GM08714 (cell line): ENCODE data around the gene LMAN1.
A peak's percentile ranks its signal among the peaks of the same experiment; 100 is the strongest.

ENCODE experiments used
- H3K4me3 ChIP-seq: fragments of 200-500 bp; sonication (Bioruptor generic); 2 replicates; pipeline ENCODE4 v1.5.1; 2014; ENCODE audit warnings: mild to moderate bottlenecking, low read length, inconsistent platforms
- ZNF274 ChIP-seq: IDR thresholded peaks from 2 replicates; pipeline ENCODE4 v1.6.1; 2012; ENCODE audit warnings: mild to moderate bottlenecking, low read depth, low read length

LMAN1 gene, protein sequence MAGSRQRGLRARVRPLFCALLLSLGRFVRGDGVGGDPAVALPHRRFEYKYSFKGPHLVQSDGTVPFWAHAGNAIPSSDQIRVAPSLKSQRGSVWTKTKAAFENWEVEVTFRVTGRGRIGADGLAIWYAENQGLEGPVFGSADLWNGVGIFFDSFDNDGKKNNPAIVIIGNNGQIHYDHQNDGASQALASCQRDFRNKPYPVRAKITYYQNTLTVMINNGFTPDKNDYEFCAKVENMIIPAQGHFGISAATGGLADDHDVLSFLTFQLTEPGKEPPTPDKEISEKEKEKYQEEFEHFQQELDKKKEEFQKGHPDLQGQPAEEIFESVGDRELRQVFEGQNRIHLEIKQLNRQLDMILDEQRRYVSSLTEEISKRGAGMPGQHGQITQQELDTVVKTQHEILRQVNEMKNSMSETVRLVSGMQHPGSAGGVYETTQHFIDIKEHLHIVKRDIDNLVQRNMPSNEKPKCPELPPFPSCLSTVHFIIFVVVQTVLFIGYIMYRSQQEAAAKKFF

DNA sequence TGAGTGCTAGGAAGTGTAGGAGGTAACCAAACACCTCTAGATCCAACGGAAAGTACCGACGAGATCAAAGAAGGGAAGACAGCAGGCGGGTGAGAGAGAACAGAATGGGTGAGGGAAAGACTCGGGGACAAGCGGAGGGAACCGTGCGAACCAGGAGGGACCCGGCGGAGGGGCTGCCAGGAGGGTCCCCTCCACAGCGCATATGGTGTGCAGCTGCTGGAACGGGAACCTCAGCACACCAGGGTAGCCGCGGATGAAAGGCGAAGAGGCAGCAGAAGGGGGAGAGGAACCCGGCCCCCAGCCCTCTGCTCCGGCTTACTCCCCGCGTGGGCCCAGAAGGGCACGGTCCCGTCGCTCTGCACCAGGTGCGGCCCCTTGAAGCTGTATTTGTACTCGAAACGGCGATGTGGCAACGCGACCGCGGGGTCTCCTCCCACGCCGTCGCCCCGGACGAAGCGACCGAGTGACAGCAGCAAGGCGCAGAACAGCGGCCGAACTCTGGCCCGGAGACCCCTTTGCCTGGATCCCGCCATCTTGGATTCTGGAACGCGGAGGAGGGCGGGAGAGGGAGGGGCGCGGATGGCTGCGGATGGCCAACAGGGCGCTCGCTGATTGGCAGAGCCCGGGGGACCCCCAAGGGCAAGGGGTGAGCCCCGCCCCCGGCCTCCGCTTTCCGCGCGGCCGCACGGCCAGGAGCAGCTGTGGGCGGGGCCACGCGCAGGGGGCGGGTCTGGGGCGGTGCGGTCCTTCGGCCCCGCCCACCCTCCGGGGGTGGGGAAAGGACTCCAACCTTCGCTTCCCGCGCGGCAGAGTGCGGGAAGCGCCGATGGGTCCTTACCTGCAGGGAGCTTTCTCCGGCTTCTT, at the start of gene LMAN1:
LMAN1 (minus strand) TSS at position 554 of the 864 bp plus-strand sequence; CDS start at position 533, 21 bp downstream.
- TF ChIP-seq ZNF274: no peak
- H3K4me3 ChIP-seq: peak within 1 kb of the TSS; percentile 96

DNA sequence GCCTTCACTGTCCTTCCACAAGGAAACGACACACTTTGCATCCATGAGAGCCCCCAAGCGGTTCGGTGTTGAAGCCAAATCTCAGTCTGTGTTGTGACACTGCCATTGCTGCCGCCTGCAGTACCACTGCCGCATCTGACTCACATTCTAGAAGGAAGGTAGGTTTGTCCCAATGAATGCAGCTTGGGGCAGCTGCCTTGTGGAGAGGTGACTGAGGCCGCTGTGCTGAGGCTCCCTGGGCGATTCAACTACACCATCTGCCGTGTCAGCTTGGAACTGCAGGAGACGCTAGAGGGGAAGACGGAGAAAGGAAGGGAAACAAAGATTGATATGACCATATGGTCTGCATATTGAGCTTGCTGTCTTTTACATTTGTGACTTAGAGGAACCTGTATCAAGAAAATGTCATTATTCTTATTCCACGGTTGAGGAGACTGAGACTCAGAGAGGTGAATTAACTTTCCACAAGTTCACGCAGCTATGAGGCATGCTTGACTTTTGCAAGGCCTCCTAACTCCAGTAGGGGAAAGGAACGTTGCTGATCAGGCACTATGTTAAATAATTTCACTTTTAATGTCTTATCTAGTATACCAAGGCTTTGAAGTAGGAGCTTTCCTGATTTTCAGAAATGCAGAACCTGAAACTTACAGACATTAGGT, 43.5 kb upstream of the LMAN1 start:
- H3K4me3 ChIP-seq: no peak overlapping the region
- no peak for TF ChIP-seq ZNF274

DNA sequence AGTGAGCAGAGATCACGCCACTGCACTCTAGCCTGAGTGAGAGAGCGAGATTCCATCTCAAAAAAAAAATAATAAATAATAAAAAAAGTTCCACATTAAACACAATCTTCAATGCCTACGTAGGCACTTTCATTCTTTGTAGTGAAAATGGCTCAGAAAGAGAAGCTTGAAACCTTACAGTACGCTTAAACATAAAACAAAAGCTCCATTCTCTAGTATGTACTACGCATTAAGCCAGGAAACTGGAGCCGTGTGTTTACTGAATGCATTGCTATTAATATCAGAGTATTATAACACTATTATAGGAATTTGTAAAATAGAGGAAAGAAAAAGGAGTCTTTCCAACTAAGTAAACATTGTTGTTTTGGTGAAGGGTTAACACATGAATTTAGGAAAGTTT, 41.3 kb upstream of the LMAN1 start:
- TF ChIP-seq ZNF274: no peak
- no peak overlapping the region for H3K4me3 ChIP-seq

DNA sequence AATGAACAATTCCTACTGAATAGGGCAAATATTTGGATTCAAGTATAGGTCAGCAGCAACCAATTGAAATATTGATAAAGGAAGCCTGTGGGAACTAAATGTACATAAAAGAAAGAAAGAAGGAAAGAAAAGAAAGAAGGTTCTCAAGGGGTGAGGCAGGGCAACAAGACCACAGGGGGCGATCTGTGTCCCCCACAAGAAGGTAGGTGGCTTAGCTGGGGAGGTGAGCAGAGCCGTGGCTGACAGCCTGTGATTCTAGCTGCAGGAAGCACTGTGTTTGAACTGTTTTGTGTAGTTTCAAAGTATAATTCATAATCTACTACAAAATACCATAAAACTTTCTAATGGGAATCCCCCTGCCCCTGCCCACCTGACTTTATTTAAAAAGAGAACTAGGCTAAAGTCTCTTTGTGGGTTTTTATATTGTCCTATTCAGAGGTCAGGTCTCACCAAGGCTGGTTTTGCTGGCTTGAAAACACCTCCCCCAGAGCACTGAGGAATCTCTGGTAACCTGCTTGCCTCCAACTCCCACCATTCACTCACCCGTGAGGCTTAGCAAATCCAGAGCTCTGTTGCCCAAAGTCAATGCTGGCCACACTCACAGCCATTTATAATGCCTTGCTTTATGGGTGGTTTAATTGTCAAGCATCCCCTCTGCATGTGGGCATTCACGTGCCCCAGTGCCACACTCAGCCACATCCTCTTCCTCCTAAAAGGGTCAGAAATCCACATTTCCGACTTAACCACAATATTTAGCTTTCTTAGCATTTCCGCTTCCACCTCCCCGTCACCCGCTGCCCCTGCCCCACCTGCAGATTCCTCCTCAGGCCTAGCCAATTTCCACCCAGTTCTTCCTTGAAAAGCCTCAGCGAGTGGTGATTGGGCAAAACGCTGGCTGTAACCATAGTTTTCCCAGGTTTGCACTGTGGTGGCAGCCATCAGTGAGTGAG, 36.4 kb upstream of the LMAN1 start:
- TF ChIP-seq ZNF274: no peak
- H3K4me3 ChIP-seq: no peak overlapping the region

DNA sequence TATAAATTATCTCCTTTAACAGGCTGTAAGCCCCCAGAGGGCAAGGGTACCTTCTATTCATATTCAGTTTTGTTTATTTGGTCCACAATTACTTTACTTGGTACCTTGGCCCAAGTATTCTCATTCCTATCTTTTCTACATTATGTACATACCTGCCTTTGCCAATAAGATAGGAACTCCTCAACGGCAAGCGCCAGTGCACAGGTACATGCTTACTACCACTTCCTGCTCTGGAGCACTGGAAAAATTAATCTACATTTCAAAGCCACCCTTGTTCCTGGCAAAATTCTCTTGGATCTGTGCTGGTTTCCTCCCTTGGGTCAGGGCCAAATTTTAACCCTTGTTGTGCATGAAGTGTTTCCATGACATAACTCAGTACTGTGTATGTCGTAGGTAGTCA, 34.3 kb upstream of the LMAN1 start:
- TF ChIP-seq ZNF274: no peak
- H3K4me3 ChIP-seq: no peak overlapping the region

DNA sequence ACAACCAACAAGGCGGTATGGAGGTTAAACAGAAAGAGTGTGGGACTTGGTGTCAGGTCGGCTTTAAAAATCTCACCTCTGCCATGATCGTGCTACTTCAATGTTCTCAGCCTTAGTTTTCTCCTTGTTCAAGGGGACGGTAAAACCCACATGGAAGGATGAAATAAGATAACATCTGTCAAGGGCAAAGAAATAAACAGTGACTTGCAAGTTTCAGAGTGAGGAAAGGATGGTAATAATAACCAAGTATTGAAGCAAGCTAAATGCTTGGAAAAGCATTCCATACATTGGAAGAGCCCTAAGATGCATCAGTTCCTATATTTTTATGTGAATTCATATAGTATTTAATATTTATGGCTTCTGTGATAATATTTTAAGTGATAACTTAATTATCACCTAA, 29.8 kb upstream of the LMAN1 start:
- no peak overlapping the region for H3K4me3 ChIP-seq
- TF ChIP-seq ZNF274: no peak

DNA sequence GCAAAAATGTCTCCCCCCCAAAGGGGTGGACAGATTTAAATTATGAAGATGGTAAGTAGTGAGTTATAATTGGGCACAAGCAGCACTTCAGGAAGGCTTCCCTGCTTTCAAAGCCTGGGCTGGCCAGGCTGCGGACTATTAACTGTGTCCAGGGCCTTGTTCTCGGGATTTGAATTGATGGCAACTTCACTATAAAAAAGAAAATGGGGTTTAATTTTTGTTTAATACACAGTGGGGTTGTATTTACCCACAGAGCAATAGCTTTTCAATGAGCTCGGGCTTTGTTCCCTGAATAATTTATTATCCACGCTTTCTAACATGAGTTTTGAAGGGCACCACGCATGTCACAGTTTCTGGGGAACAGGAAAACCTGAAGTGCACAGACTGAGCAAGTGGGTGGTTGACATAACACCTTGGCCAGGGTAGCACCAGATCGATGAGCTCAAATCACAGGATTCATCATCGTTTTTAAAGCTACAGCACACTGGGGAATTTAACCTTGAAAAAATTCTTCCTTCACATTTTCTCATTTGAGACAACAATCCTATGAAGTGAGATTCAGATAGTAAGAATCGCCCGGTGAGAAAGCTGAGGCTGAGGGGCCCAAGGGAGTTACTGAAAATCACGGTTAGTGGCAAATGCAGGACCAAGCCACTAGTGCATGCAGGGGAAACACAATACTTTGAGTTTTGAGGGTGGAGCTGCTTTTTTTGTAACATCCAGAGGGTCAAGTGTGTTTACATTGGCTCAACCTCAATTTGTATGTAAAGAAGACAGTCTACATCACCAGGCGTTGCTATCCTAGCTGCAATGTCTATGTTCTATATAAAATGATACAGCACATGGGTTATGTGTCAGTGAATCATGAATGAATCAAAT, 28.9 kb upstream of the LMAN1 start:
- TF ChIP-seq ZNF274: no peak
- no peak overlapping the region for H3K4me3 ChIP-seq

DNA sequence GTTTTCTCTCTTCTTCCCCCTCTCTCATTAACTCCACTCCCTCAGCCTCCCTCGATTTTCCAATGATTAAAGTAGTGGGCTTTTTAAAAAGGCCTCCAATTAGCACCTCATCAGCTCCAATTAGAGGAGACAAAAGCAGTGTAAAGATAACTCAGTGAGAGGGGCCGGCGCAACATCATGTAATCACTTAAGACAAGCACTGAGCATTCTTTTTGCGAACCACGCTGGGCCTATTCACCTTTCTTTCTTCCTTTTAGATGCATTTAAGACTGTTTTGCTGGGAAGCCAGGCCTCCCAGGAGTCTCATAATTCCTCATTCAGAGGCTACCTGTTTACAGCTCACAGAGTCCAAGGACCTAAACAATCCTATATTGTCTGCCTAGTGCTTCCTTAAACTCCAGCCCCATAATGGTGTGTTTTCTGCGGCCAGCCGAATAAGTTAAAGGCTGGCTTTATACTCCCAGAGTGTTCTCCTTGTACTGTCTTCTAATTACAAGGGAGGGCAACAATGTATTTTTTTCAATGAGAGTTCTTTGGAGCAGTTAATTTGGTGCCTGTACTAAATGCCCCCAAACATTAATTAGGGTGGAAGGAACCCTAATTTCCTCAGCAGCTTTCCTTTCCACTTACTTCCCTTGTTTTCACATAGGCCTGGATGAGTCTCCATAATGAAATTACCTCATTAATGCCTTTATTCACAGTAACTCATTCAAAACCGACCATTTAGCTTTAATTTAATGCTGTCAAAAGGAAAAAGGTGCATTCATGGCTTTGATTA, 28.0 kb upstream of the LMAN1 start:
- H3K4me3 ChIP-seq: no peak overlapping the region
- TF ChIP-seq ZNF274: no peak

DNA sequence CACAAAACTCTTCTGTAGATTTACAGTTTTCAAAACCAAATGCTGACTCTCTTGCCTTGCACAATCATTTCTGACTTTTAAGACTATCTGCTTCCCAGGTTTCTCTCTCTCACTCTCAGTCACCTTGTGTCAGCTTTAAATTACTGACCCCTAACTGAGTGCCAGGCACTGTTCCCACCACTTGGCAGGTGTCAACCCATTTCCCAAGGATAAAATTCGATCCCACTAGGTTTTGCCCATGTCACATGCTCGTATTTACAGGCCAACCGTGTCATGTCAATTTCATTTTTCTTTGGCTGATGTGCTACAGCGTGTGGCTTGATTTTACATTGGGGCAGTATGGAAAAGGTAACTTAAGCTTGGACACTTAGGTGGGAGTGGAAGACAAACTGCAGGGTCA, 26.1 kb upstream of the LMAN1 start:
- no peak for TF ChIP-seq ZNF274
- H3K4me3 ChIP-seq: no peak overlapping the region

DNA sequence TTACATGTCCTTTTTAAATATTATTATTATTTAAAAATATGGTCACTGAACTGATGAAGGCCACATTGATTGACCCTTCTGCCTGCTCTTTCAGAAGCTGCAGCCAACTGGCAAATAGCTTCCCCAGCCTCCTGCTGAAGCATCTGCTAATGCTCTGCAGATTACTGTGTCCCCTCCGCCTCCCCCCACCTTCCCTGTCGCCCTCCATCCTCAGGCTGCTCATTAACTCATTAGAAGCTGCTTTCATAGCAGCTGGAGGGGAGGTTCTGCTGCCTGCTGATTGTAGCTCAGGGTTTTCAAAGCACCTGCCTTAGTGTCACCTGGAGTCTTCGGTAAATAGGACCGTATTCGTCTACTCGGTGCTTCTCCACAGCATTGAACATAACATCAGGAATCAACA, 24.8 kb upstream of the LMAN1 start:
- no peak overlapping the region for H3K4me3 ChIP-seq
- TF ChIP-seq ZNF274: no peak

DNA sequence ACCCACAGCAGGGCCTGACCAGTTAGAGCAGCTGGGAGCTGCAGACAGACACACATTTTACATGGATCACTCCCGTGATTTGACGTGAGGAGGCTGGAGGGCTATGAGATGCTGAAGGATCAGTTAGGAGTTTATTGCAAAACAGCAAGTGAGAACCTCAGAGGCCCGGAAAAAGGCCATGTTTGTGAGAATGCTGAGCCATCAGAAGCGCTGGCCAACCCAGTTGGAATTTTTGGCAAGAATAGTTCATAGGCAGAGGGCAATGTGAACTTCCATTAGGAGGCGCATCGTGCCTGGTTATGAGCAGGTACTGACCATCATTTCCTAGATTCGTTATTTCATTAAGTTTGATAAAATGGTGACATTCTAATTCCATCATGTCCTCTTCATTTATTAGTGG, 23.3 kb upstream of the LMAN1 start:
- TF ChIP-seq ZNF274: no peak
- no peak overlapping the region for H3K4me3 ChIP-seq

DNA sequence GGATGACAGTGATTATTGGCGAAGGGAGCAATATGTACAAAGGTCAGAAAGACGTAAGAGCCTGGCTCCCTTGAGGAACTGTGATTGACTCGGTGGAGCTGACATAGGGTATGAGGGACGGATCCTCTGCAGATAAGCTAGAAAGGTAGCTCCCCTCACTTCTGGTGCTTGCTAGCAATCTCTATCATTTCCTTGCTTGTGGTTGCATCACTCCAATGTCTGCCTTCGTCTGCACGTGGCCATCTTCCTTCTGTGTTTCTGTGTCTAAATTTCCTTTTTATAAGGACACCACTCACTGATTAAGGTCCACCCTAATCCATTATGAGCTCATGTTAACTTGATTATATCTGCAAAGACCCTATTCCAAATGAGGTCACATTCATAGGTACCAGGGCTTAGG, 22.9 kb upstream of the LMAN1 start:
- TF ChIP-seq ZNF274: no peak
- no peak overlapping the region for H3K4me3 ChIP-seq
